ENCODE measurements around the gene KRIT1.
"Not testable (repeated sequence)": the region's sequence is repeated elsewhere in the genome, so short reads cannot be mapped to it uniquely, and the experiment has no call there.

The KRIT1 gene

DNA sequence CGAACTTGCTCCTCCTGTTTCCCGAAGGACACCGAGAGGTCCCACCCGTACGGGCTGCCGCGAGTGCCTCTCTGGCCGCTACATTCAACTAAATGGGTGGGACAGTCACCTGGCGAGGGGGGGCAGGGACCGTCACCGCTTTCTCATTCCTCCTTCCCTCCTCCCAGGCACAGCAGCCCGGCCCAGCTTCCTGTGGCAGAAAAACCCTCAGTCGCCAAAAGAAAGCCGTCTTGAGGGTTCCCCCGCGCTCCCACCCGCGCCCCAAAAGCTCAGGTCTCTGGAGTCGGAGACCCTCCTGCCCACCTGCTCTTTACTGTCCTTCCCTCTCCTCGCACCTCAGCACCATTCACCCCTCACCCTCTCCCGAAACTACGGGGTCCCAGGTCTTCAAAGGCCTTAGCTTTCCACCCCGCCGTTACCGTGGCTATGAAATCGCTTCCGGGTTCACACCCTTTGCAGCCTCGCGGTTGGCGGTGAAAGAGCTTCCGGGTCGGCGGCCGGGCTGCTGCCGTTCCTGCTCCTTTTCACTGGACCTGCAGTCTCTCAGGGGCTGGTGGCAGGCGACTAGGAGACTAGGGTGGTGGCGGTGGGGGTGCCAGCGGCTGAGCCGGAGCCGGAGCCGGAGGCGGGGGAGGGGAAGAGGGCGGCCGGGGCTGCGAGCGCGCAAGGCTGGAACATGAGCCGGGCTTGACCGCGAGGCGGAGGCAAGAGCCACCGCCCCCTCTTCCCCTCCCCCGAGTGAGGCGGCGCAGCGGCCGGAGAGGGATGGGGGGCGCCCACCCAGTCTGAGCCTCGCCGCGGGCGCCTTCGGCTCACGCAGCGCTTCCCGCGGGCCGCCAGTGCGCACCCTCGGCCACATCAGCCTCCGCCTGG is at the start of gene KRIT1, which contains the start of gene ANKIB1:
KRIT1 (minus strand) TSS at position 428 of the 873 bp plus-strand sequence. CDS start 3,779 bp downstream, outside the sequence.
ANKIB1 (plus strand) TSS at position 488 of the 873 bp plus-strand sequence. CDS start 49,005 bp downstream, outside the sequence.
- DNase-seq (ENCODE audit: low read depth): peak; percentile 63

DNA sequence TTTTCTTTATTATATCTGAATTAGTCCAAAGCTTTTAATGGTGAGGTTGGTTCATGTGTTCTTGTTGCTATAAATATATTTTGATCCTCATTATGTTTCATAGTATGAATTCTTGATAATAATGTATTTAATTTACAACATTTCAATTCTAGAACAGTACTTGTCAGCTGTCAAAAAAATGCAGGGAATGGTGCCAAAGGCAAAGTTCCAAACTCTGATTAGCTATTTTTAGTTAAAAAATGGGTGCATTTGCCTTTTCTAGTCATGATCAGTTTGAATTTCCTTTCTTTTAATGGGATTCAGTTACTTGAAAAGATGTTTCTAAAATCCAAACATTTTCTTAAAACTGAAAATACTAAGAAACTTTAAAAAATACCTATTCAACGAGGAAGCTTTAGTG is 49.7 kb upstream of the KRIT1 start:
- no peak for DNase-seq (ENCODE audit: low read depth)

- no peak for DNase-seq (ENCODE audit: low read depth)
These were observed 48.3 kb upstream of the KRIT1 start for GRCh38 chr7:92293896-92294590.

GRCh38 chr7:92292981-92293380 is 47.3 kb upstream of the KRIT1 start:
- DNase-seq (ENCODE audit: low read depth): no peak

- no peak for DNase-seq (ENCODE audit: low read depth)
These were observed 43.6 kb upstream of the KRIT1 start for GRCh38 chr7:92289321-92289720.

- DNase-seq (ENCODE audit: low read depth): no peak
These were observed 37.2 kb upstream of the KRIT1 start for GRCh38 chr7:92282930-92283329.

- no peak for DNase-seq (ENCODE audit: low read depth)
These were observed 36.6 kb upstream of the KRIT1 start for GRCh38 chr7:92282221-92282814.

DNA sequence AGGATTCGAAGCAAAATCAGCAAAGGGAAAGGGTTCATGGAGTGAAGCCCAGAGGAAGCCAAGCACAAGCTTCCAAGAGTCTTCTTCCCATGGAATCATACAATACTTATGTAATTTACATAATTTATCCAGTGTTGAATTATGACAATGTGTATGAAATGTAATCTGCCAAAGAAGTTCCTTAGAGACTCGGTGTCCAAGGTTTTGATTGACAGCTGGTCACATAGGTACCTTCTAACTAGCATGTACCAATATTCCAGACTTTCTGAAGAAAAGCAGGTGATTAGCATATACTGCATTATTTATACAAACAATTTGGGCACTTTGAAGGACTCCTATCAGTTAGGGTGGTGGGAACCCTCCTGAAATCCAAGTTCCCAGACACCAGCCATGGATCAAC is 35.3 kb upstream of the KRIT1 start:
- DNase-seq (ENCODE audit: low read depth): no peak

- DNase-seq (ENCODE audit: low read depth): no peak
These were observed 33.8 kb upstream of the KRIT1 start for GRCh38 chr7:92279396-92280031.

DNA sequence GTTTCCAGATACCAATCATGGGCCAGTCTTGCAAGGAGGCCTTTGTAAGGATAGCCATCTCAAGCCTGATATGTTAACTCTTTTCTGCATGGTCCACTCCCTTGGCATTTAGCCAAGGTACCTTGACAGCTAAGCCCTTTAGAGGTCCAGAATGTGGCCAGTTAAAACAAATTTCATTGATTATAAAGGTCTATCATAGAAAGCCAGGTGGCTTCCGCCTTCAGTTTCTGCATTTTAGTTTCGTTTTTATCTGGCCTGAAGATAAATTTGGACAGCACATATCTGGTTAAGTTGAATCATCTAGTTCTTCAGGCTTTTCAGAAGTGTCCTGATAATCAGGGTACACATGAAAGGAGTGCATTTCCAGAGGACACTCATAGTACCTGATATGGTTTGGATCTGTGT is 30.7 kb upstream of the KRIT1 start:
- DNase-seq (ENCODE audit: low read depth): no peak

- DNase-seq (ENCODE audit: low read depth): no peak
These were observed 29.6 kb upstream of the KRIT1 start for GRCh38 chr7:92275327-92275726.

- no peak for DNase-seq (ENCODE audit: low read depth)
These were observed 23.2 kb upstream of the KRIT1 start for GRCh38 chr7:92268921-92269320.

DNA sequence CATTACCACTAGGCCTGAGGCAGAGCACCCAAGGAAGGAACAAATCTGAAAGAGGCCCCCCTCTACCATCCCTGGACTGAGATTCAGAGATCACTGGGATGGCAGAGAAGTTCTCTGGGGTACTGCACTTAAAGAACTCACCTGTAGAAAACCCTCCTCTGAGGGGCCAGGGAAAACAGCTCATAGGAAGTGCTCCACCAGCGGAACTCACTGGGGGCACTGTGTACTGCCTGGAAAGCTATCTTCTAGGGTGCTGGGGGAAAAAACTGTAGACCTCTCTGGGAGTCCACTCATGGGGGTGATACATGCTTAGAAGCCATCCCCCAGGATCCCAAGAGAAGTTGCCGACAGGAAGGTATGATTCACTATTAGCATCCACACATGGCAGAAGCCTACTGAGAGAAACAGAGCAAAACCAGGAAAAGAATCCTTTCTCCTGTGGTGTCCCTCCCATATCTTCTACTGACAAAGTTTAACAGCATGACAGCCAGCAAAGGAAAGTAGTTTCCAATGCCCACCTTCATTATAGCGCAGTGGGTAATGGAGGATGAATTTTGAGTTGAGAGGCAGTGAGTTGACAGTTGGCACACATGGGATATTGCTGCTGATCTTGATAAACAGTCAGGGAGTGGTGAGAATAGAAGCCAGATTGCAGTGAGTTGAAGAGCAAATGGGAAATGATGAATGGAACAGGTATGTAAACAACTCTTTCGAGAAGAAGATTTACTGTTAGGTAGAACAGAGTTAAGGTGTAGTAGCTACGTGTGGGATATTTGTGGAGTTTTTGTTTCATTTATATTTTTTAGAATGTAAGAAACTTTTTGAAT is 20.9 kb upstream of the KRIT1 start:
- no peak for DNase-seq (ENCODE audit: low read depth)

DNA sequence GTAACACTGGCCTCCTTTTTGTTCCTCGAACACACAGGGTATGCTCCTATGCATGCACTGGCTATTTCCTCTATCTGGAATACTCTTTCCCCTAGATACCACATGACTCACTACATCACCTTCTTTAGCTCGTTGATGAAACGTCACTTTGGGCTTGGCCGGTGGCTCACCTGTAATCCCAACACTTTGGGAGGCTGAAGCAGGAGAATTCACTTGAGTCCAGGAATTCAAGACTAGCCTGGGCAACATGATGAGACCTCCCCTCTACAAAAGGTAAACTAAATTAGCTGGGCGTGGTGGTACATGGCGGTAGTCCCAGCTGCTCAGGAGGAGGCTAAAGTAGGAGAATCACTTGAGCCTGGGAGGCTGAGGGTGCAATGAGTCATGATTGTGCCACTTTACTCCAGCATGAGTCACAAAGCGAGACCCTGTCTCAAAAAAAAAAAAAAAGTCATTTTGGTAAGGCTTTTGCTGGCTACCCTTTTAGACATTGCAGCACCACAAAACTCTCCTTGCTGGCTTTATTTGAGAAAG is 14.6 kb upstream of the KRIT1 start:
- DNase-seq (ENCODE audit: low read depth): no peak

DNA sequence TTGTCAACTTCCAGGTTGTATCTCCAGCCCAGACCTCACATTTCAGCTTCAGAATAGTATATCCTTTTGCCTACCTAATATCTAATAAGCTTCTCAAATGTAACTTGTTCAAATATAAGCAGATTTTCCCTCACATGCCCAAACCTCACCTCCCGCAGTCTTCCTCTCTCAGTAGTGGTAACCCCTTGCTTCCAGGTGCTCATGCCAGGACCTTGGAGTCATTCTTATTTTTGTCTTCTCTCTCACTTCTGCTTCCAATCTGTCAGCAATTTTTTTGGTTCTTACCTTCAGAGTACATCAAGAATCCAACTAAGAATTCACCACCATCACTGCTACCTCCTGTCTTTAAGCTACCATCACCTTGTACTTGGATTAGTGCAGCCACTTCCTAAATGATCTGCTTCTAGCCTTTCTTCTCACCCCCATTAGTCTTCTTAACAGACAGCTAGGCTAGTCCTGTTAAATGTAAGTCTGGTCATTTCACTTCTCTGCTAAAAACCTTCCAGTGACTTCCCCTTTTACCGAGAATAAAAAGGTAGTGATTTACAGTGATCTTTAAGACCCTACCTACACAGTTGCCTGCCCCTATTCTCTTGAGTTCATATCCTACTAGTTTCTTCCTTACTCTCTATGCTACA is 14.0 kb upstream of the KRIT1 start:
- no peak for DNase-seq (ENCODE audit: low read depth)

DNA sequence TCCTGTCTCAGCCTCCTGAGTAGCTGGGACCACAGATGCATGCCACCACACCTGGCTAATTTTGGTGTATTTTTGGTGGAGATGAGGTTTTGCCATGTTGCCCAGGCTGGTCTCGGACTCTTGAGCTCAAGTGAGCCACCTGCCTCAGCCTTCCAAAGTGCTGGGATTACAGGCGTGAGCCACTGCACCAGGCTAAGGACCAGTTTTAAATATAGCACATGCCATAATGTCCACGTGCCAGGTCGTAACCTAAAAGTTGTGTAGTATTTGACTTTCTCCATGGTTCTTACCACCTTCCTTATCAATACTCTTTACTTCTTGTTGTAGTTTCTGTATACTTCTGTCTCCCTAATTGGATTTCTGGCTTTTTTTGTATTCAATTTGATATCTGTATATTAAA is 13.3 kb upstream of the KRIT1 start:
- no peak for DNase-seq (ENCODE audit: low read depth)

- no peak for DNase-seq (ENCODE audit: low read depth)
These were observed 9.6 kb upstream of the KRIT1 start for GRCh38 chr7:92255308-92255707.

GRCh38 chr7:92254800-92255199 is 9.1 kb upstream of the KRIT1 start:
- DNase-seq (ENCODE audit: low read depth): not testable (repeated sequence)

GRCh38 chr7:92253251-92253650 is 7.5 kb upstream of the KRIT1 start:
- DNase-seq (ENCODE audit: low read depth): no peak

GRCh38 chr7:92251181-92251580 is 5.5 kb upstream of the KRIT1 start:
- DNase-seq (ENCODE audit: low read depth): no peak

- DNase-seq (ENCODE audit: low read depth): no peak
These were observed 4.9 kb upstream of the KRIT1 start for GRCh38 chr7:92250603-92251002.
